ENCODE measurements around the gene RXYLT1. TPM values are rescaled to one million over a fixed set of nuclear protein-coding genes. Genes with fewer than 3 reads are reported as not detected.

RXYLT1 gene
- polyA plus RNA-seq, 1 donor from 2014 or later: 30.5 TPM

DNA sequence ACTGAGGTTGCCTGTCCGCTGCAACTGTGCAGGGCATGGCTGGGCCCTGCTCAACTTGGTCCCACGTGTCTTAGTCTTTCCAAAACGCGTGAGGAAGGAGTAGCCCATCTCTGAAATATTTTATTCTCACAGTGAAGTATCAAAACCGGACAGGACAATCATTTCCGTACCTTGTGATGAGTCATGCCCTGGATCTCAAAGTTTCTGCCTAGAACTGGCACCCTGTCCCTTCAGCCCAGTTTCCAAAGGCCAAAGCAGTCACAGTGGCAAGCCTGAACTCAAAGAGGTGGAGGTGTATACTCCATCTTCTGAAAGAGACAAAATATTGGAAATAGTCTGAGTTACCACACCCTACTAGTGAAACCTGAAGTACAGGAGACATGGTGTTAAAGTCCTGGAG is 36.3 kb downstream of the RXYLT1 start:
- H3K9me3 ChIP-seq (ENCODE audit: low read length): no peaks in the 10 kb centered on the region
- H3K79me2 ChIP-seq (replicated peaks; ENCODE audit: insufficient read depth, low read length): no peaks in the 10 kb centered on the region
- H3K27ac ChIP-seq (ENCODE audit: low read length): no peak overlapping the region
- no peaks in the 10 kb centered on the region for H3K9me2 ChIP-seq (ENCODE audit: insufficient read depth, low read length)
- TF ChIP-seq POLR2AphosphoS5 (IDR thresholded peaks at IDR 0.05) (no peak), SMC3 (conservative IDR thresholded peaks at IDR 0.05; ENCODE audit: poor library complexity) (no peak), TAF1 (IDR thresholded peaks at IDR 0.05; ENCODE audit: low read depth) (no peak), EP300 (conservative IDR thresholded peaks at IDR 0.05; ENCODE audit: poor library complexity, severe bottlenecking) (no peak), EZH2 (IDR thresholded peaks at IDR 0.05; ENCODE audit: borderline replicate concordance, insufficient read depth, low read length, poor library complexity, severe bottlenecking) (no peak), MXI1 (conservative IDR thresholded peaks at IDR 0.05; ENCODE audit: poor library complexity, severe bottlenecking) (no peak), RAD21 (conservative IDR thresholded peaks at IDR 0.05) (no peak)
- TF ChIP-seq, protein P1, sequence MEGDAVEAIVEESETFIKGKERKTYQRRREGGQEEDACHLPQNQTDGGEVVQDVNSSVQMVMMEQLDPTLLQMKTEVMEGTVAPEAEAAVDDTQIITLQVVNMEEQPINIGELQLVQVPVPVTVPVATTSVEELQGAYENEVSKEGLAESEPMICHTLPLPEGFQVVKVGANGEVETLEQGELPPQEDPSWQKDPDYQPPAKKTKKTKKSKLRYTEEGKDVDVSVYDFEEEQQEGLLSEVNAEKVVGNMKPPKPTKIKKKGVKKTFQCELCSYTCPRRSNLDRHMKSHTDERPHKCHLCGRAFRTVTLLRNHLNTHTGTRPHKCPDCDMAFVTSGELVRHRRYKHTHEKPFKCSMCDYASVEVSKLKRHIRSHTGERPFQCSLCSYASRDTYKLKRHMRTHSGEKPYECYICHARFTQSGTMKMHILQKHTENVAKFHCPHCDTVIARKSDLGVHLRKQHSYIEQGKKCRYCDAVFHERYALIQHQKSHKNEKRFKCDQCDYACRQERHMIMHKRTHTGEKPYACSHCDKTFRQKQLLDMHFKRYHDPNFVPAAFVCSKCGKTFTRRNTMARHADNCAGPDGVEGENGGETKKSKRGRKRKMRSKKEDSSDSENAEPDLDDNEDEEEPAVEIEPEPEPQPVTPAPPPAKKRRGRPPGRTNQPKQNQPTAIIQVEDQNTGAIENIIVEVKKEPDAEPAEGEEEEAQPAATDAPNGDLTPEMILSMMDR (IDR thresholded peaks at IDR 0.05; ENCODE audit: poor library complexity, severe bottlenecking): no peak
- TF ChIP-seq, protein P2, sequence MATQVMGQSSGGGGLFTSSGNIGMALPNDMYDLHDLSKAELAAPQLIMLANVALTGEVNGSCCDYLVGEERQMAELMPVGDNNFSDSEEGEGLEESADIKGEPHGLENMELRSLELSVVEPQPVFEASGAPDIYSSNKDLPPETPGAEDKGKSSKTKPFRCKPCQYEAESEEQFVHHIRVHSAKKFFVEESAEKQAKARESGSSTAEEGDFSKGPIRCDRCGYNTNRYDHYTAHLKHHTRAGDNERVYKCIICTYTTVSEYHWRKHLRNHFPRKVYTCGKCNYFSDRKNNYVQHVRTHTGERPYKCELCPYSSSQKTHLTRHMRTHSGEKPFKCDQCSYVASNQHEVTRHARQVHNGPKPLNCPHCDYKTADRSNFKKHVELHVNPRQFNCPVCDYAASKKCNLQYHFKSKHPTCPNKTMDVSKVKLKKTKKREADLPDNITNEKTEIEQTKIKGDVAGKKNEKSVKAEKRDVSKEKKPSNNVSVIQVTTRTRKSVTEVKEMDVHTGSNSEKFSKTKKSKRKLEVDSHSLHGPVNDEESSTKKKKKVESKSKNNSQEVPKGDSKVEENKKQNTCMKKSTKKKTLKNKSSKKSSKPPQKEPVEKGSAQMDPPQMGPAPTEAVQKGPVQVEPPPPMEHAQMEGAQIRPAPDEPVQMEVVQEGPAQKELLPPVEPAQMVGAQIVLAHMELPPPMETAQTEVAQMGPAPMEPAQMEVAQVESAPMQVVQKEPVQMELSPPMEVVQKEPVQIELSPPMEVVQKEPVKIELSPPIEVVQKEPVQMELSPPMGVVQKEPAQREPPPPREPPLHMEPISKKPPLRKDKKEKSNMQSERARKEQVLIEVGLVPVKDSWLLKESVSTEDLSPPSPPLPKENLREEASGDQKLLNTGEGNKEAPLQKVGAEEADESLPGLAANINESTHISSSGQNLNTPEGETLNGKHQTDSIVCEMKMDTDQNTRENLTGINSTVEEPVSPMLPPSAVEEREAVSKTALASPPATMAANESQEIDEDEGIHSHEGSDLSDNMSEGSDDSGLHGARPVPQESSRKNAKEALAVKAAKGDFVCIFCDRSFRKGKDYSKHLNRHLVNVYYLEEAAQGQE (IDR thresholded peaks at IDR 0.05; ENCODE audit: borderline replicate concordance): no peak
- no peaks in the 10 kb centered on the region for H3K27me3 ChIP-seq (ENCODE audit: insufficient read depth, low read depth, low read length)
- H3F3A ChIP-seq (ENCODE audit: insufficient read depth, low read length, poor library complexity, severe bottlenecking): no peaks in the 10 kb centered on the region
- no peak overlapping the region for H3K4me2 ChIP-seq (ENCODE audit: low read length)
- no peaks in the 10 kb centered on the region for H3K36me3 ChIP-seq (ENCODE audit: insufficient read depth, low read length)
- no peak overlapping the region for H3K4me3 ChIP-seq (ENCODE audit: low read length)
- no peak overlapping the region for H2AFZ ChIP-seq (ENCODE audit: low read depth, low read length)
- H3K9ac ChIP-seq (ENCODE audit: low read length): no peak overlapping the region
- no peaks in the 10 kb centered on the region for H4K20me1 ChIP-seq (ENCODE audit: insufficient read depth)

GRCh38 chr12:63820427-63820826 is 40.7 kb downstream of the RXYLT1 start:
- no peak overlapping the region for H3K4me3 ChIP-seq (ENCODE audit: low read length)
- no peaks in the 10 kb centered on the region for H4K20me1 ChIP-seq (ENCODE audit: insufficient read depth)
- H3K36me3 ChIP-seq (ENCODE audit: insufficient read depth, low read length): no peaks in the 10 kb centered on the region
- no peaks in the 10 kb centered on the region for H3K79me2 ChIP-seq (replicated peaks; ENCODE audit: insufficient read depth, low read length)
- no peaks in the 10 kb centered on the region for H3K27me3 ChIP-seq (ENCODE audit: insufficient read depth, low read depth, low read length)
- no peak overlapping the region for H3K27ac ChIP-seq (ENCODE audit: low read length)
- H2AFZ ChIP-seq (ENCODE audit: low read depth, low read length): no peak overlapping the region
- H3F3A ChIP-seq (ENCODE audit: insufficient read depth, low read length, poor library complexity, severe bottlenecking): no peaks in the 10 kb centered on the region
- no peaks in the 10 kb centered on the region for H3K9me2 ChIP-seq (ENCODE audit: insufficient read depth, low read length)
- TF ChIP-seq SMC3 (conservative IDR thresholded peaks at IDR 0.05; ENCODE audit: poor library complexity): no peak
- TF ChIP-seq TAF1 (IDR thresholded peaks at IDR 0.05; ENCODE audit: low read depth): no peak
- H3K4me2 ChIP-seq (ENCODE audit: low read length): no peak overlapping the region
- H3K9ac ChIP-seq (ENCODE audit: low read length): no peak overlapping the region
- no peaks in the 10 kb centered on the region for H3K9me3 ChIP-seq (ENCODE audit: low read length)

DNA sequence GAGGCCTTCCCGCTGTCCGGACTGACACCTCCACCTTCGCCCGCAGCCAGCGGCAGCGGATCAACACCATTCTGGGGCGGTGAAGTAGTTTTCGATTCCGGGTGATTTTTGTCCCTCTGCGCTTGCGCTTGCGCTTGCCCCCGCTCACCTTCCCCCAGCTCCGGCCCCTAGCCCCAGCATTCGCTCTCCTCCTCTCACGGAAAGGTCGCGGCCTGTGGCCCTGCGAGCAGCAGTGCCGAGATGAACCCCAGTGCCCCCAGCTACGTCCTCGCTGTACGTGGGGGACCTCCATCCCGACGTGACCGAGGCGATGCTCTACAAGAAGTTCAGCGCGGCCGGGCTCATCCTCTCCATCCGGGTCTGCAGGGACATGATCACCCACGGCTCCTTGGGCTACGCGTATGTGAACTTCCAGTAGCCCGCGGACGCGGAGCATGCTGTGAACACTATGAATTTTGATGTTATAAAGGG is 42.1 kb downstream of the RXYLT1 start:
- Histone ChIP-seq H3K9me3 (ENCODE audit: low read length) (no peaks in the 10 kb centered on the region), H3K79me2 (replicated peaks; ENCODE audit: insufficient read depth, low read length) (no peaks in the 10 kb centered on the region), H3K36me3 (ENCODE audit: insufficient read depth, low read length) (no peaks in the 10 kb centered on the region), H3K9me2 (ENCODE audit: insufficient read depth, low read length) (no peaks in the 10 kb centered on the region), H3K27ac (ENCODE audit: low read length) (no peak overlapping the region), H3F3A (ENCODE audit: insufficient read depth, low read length, poor library complexity, severe bottlenecking) (no peaks in the 10 kb centered on the region), H3K9ac (ENCODE audit: low read length) (no peak overlapping the region), H3K27me3 (ENCODE audit: insufficient read depth, low read depth, low read length) (no peaks in the 10 kb centered on the region), H3K4me2 (ENCODE audit: low read length) (no peak overlapping the region), H2AFZ (ENCODE audit: low read depth, low read length) (no peak overlapping the region), H3K4me3 (ENCODE audit: low read length) (no peak overlapping the region), H4K20me1 (ENCODE audit: insufficient read depth) (no peaks in the 10 kb centered on the region)
- no peak for TF ChIP-seq MXI1 (conservative IDR thresholded peaks at IDR 0.05; ENCODE audit: poor library complexity, severe bottlenecking)
- no peak for TF ChIP-seq TAF1 (IDR thresholded peaks at IDR 0.05; ENCODE audit: low read depth)
- no peak for TF ChIP-seq POLR2AphosphoS5 (IDR thresholded peaks at IDR 0.05)
- no peak for TF ChIP-seq EP300 (conservative IDR thresholded peaks at IDR 0.05; ENCODE audit: poor library complexity, severe bottlenecking)
- TF ChIP-seq, protein P1 (IDR thresholded peaks at IDR 0.05; ENCODE audit: poor library complexity, severe bottlenecking): no peak
- no peak for TF ChIP-seq SMC3 (conservative IDR thresholded peaks at IDR 0.05; ENCODE audit: poor library complexity)
- TF ChIP-seq RAD21 (conservative IDR thresholded peaks at IDR 0.05): no peak
